ENCODE results near the gene SH3BP1.

The SH3BP1 gene

DNA sequence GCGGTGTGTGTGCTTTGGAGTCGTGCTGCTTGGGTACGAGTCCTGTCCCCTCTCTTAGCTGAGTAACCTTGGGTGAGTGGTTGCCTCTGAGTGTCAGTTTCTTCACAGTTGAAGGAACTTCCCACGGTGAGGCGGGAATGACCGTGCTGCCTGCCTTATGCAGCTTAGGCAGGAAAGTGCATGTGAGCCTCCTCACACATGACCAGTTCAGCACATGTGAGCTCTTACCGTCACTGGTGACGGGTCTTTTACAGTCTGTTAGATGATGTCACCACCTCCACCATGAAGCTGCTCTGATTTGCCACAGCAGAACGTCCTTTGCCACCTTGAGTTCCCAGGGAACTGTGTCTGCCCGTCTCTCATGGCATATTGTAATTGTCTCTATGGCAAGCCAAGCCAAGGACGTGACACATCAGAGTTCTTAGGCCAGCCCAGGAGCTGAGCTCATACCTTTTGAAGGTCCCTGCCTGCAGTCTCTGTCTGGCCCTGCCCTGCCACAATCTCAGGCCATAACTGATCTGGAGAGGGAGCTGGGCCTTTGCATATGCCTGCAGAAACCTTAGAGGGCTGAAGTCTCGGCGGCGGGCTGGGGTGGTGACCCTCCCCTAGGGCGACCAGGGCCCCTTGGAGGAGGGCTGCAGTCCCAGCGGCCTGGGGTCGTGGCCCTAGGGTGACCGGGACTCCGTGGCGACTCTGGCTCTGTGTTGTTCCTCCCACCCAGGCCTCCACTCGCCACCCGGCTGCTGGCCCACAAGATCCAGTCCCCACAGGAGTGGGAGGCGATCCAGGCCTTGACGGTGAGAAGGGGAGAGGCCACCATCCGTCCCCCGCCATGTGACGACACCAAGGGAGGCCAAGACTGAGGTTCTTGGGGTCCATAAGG, 23.0 kb upstream of the SH3BP1 start:
- Histone ChIP-seq H3K27me3 (replicated peaks in 2 of 5; ENCODE audit: control insufficient read depth in 4 of 5, insufficient read depth in 5 of 5, low read length in 4 of 5) (no peaks in the 10 kb centered on the region), H3K4me3 (ENCODE audit: control insufficient read depth in 1 of 7, extremely low read depth in 1 of 7, insufficient read depth in 4 of 7, low read depth in 2 of 7, low read length in 6 of 7) (no peak overlapping the region), H3K9me3 (ENCODE audit: control extremely low read depth in 1 of 5, control insufficient read depth in 4 of 5, insufficient read depth in 2 of 5, low read depth in 1 of 5, low read length in 4 of 5) (no peaks in the 10 kb centered on the region), H3K4me1 (ENCODE audit: control extremely low read depth in 1 of 4, control insufficient read depth in 4 of 4, insufficient read depth in 4 of 4, low read length in 3 of 4) (peaks cover 0 to 9% (median 2%) of the 10 kb centered on the region in 4 experiments), H3K36me3 (ENCODE audit: control insufficient read depth in 4 of 4, insufficient read depth in 4 of 4, low read length in 3 of 4) (peaks cover 0 to 58% (median 41%) of the 10 kb centered on the region in 4 experiments), H3K27ac (ENCODE audit: insufficient read depth in 1 of 2, low read depth in 1 of 2, low read length in 2 of 2, poor library complexity in 1 of 2, severe bottlenecking in 2 of 2) (no peak overlapping the region)
- ChIA-PET CTCF (interaction anchor here (1.3 to 31.2 kb wide), 3 partner anchors 8 to 26 kb away, joined by 3 to 622 read pairs (median 68); partner anchors contain the start of genes GGA1 and SH3BP1), POLR2A (interaction anchor here (0.8 kb wide), 1 partner anchor 8 kb away, joined by 3 read pairs; the partner anchor contains the start of gene GGA1)
- 93% methylated on average over 25 of the region's 27 CpGs for WGBS (ENCODE audit: insufficient coverage)
- DNase-seq, result no peak

DNA sequence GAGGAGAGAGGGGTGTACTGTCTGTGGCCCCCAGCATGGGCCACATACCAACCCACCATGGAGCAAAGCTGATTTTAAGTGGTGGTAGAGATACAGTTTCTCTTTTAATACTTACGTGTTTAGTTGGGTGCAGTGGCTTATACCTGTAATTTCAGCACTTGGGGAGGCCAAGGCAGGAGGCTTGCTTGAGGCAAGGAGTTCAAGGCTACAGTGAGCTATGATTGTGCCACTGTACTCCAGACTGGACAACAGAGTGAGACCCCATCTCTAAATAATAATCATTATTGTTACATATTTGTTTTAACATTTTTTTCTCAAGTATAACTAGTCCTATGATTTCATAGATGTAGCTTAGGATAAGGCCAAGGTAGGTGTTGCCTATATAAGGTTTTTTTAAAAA, 22.0 kb upstream of the SH3BP1 start:
- H3K9me3 ChIP-seq (ENCODE audit: control extremely low read depth in 1 of 5, control insufficient read depth in 4 of 5, insufficient read depth in 2 of 5, low read depth in 1 of 5, low read length in 4 of 5), result no peaks in the 10 kb centered on the region
- CTCF ChIA-PET, result interaction anchor here (0.9 to 31.2 kb wide), 4 partner anchors 9 to 43 kb away, joined by 3 to 622 read pairs (median 36); partner anchors contain the start of genes GGA1 and SH3BP1
- WGBS (ENCODE audit: insufficient coverage), result no CpG with 5 or more reads among the region's 1 CpG
- H3K27me3 ChIP-seq (replicated peaks in 2 of 5; ENCODE audit: control insufficient read depth in 4 of 5, insufficient read depth in 5 of 5, low read length in 4 of 5), result no peaks in the 10 kb centered on the region
- H3K4me1 ChIP-seq (ENCODE audit: control extremely low read depth in 1 of 4, control insufficient read depth in 4 of 4, insufficient read depth in 4 of 4, low read length in 3 of 4), result peaks cover 0 to 9% (median 2%) of the 10 kb centered on the region in 4 experiments
- H3K4me3 ChIP-seq (ENCODE audit: control insufficient read depth in 1 of 7, extremely low read depth in 1 of 7, insufficient read depth in 4 of 7, low read depth in 2 of 7, low read length in 6 of 7), result no peak overlapping the region
- H3K36me3 ChIP-seq (ENCODE audit: control insufficient read depth in 4 of 4, insufficient read depth in 4 of 4, low read length in 3 of 4), result peaks cover 0 to 61% (median 44%) of the 10 kb centered on the region in 4 experiments
- DNase-seq, result no peak
- POLR2A ChIA-PET, result interaction anchor here (0.6 to 1.2 kb wide), 3 partner anchors 9 to 258 kb away, joined by 3 to 4 read pairs (median 3); partner anchors contain the start of genes GGA1 and SH3BP1
- H3K27ac ChIP-seq (ENCODE audit: insufficient read depth in 1 of 2, low read depth in 1 of 2, low read length in 2 of 2, poor library complexity in 1 of 2, severe bottlenecking in 2 of 2), result no peak overlapping the region

DNA sequence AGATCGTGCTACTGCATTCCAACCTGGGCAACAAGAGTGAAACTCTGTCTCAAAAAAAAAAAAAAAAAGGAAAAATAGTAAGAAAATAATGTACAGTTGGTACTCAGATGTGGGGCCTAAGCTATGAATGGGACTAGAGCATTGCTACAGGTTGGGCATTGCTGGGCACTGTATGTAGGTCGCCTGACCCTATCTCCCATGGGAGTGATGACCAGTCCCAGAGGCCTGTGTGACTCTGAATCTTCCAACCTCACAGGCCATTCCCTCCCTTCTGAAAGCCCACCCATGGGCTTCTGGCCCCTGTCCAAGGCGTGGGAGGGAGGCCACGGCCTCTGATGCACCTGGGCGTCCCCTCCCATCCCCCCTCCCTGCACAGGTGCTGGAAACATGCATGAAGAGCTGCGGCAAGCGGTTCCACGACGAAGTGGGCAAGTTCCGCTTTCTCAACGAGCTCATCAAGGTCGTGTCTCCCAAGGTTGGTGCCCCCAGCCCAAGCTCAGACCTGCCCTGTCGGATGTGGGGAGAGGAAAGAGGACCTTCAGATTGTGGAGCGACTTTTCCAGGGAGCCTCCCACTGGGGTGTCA, 21.3 kb upstream of the SH3BP1 start:
- CTCF ChIA-PET, result interaction anchor here (0.9 to 31.2 kb wide), 5 partner anchors 10 to 62 kb away, joined by 3 to 622 read pairs (median 3); partner anchors contain the start of genes GGA1 and SH3BP1
- Histone ChIP-seq H3K27ac (ENCODE audit: insufficient read depth in 1 of 2, low read depth in 1 of 2, low read length in 2 of 2, poor library complexity in 1 of 2, severe bottlenecking in 2 of 2) (no peak overlapping the region), H3K4me3 (ENCODE audit: control insufficient read depth in 1 of 7, extremely low read depth in 1 of 7, insufficient read depth in 4 of 7, low read depth in 2 of 7, low read length in 6 of 7) (no peak overlapping the region), H3K9me3 (ENCODE audit: control extremely low read depth in 1 of 5, control insufficient read depth in 4 of 5, insufficient read depth in 2 of 5, low read depth in 1 of 5, low read length in 4 of 5) (no peaks in the 10 kb centered on the region), H3K27me3 (replicated peaks in 2 of 5; ENCODE audit: control insufficient read depth in 4 of 5, insufficient read depth in 5 of 5, low read length in 4 of 5) (no peaks in the 10 kb centered on the region), H3K36me3 (ENCODE audit: control insufficient read depth in 4 of 4, insufficient read depth in 4 of 4, low read length in 3 of 4) (peaks cover 0 to 64% (median 48%) of the 10 kb centered on the region in 4 experiments), H3K4me1 (ENCODE audit: control extremely low read depth in 1 of 4, control insufficient read depth in 4 of 4, insufficient read depth in 4 of 4, low read length in 3 of 4) (peaks cover 0 to 5% (median 2%) of the 10 kb centered on the region in 4 experiments)
- POLR2A ChIA-PET, result interaction anchor here (0.6 to 1.2 kb wide), 2 partner anchors 21 to 257 kb away, joined by 3 to 4 read pairs; partner anchors contain the start of gene SH3BP1
- DNase-seq, result no peak
- 94% methylated on average over 10 of the region's 14 CpGs for WGBS (ENCODE audit: insufficient coverage)

DNA sequence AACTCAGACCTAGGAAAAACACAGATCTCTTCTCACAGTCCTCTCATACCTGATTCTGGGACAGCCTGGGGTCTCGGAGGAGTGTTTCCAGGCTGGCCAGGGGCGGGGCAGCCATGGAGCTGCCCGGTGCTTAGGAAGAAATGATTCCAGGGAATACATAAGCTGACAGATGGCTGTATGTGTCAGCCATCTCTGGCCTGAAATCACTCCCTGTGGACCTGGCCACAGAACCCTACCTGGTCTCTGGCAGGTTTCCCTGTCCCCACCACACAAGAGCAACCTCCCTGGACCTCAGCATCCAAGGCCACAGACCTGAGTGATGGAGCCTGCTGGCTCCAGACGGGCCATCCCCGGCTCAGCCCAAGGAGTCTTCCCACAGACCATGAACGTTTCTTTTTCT, 20.8 kb upstream of the SH3BP1 start:
- POLR2A ChIA-PET, result no interaction called here
- no peak overlapping the region for H3K4me3 ChIP-seq (ENCODE audit: control insufficient read depth in 1 of 7, extremely low read depth in 1 of 7, insufficient read depth in 4 of 7, low read depth in 2 of 7, low read length in 6 of 7)
- CTCF ChIA-PET, result interaction anchor here (1.4 to 31.2 kb wide), 3 partner anchors 10 to 61 kb away, joined by 3 to 622 read pairs (median 68); partner anchors contain the start of genes GGA1 and SH3BP1

DNA sequence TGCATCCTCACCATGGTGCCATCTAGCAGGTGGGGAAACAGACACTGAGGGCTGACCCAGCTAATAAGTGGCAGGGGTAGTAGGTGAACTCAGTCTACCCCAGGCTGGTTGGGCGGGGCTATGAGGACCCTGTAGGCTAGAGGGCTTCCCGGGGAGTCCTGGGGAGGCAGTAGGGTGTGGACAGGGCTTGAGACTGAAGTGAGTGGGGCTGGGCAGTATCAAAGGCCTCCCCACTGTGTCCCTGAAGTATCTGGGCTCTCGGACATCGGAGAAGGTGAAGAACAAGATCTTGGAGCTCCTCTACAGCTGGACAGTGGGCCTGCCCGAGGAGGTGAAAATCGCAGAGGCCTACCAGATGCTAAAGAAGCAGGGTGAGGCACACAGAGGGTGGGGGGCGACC, 19.5 kb upstream of the SH3BP1 start:
- H3K36me3 ChIP-seq (ENCODE audit: control insufficient read depth in 4 of 4, insufficient read depth in 4 of 4, low read length in 3 of 4), result peaks cover 0 to 69% (median 46%) of the 10 kb centered on the region in 4 experiments
- no peak overlapping the region for H3K4me3 ChIP-seq (ENCODE audit: control insufficient read depth in 1 of 7, extremely low read depth in 1 of 7, insufficient read depth in 4 of 7, low read depth in 2 of 7, low read length in 6 of 7)
- no peak for DNase-seq
- no peak overlapping the region for H3K27ac ChIP-seq (ENCODE audit: insufficient read depth in 1 of 2, low read depth in 1 of 2, low read length in 2 of 2, poor library complexity in 1 of 2, severe bottlenecking in 2 of 2)
- ChIA-PET CTCF (interaction anchor here (0.6 to 31.2 kb wide), 4 partner anchors 11 to 237 kb away, joined by 3 to 622 read pairs (median 36); partner anchors contain the start of genes GGA1 and SH3BP1), POLR2A (interaction anchor here (1.0 kb wide), 1 partner anchor 14 kb away, joined by 4 read pairs; no protein-coding TSS in a partner anchor)
- H3K27me3 ChIP-seq (replicated peaks in 2 of 5; ENCODE audit: control insufficient read depth in 4 of 5, insufficient read depth in 5 of 5, low read length in 4 of 5), result no peaks in the 10 kb centered on the region
- no peaks in the 10 kb centered on the region for H3K9me3 ChIP-seq (ENCODE audit: control extremely low read depth in 1 of 5, control insufficient read depth in 4 of 5, insufficient read depth in 2 of 5, low read depth in 1 of 5, low read length in 4 of 5)
- peaks cover 0 to 8% (median 7%) of the 10 kb centered on the region in 4 experiments for H3K4me1 ChIP-seq (ENCODE audit: control extremely low read depth in 1 of 4, control insufficient read depth in 4 of 4, insufficient read depth in 4 of 4, low read length in 3 of 4)
- 96% methylated on average over 6 of the region's 7 CpGs for WGBS (ENCODE audit: insufficient coverage)

More for the DNA sequence above, 20.8 kb upstream of the SH3BP1 start:
- Histone ChIP-seq H3K9me3 (ENCODE audit: control extremely low read depth in 1 of 5, control insufficient read depth in 4 of 5, insufficient read depth in 2 of 5, low read depth in 1 of 5, low read length in 4 of 5) (no peaks in the 10 kb centered on the region), H3K27me3 (replicated peaks in 2 of 5; ENCODE audit: control insufficient read depth in 4 of 5, insufficient read depth in 5 of 5, low read length in 4 of 5) (no peaks in the 10 kb centered on the region), H3K36me3 (ENCODE audit: control insufficient read depth in 4 of 4, insufficient read depth in 4 of 4, low read length in 3 of 4) (peaks cover 0 to 67% (median 49%) of the 10 kb centered on the region in 4 experiments), H3K27ac (ENCODE audit: insufficient read depth in 1 of 2, low read depth in 1 of 2, low read length in 2 of 2, poor library complexity in 1 of 2, severe bottlenecking in 2 of 2) (no peak overlapping the region), H3K4me1 (ENCODE audit: control extremely low read depth in 1 of 4, control insufficient read depth in 4 of 4, insufficient read depth in 4 of 4, low read length in 3 of 4) (peaks cover 0 to 4% (median 2%) of the 10 kb centered on the region in 4 experiments)
- no peak for DNase-seq
- 100% methylated on average over 6 of the region's 6 CpGs for WGBS (ENCODE audit: insufficient coverage)

DNA sequence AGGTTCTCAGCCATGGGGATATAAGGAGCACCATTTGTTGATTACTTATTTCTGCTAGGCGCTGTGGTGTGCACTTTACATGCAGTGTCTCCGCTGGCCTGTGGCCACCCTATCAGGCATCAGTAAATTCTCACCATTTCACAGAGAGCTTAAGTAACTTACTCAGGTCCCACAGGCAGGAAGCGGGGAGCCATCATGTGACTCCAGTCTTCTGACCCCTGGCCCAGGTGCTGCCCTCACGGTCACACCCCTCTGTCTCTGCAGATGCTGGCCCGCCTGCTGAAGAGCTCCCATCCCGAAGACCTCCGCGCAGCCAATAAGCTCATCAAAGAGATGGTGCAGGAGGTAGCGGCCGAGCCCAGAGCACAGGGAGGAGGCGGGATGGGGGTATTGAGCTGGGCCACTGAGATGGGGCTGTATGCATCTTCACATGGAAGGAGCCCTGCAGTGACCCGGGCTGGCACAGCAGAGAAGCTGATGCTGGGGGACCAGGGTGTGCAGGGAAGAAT, 18.1 kb upstream of the SH3BP1 start:
- H3K36me3 ChIP-seq (ENCODE audit: control insufficient read depth in 4 of 4, insufficient read depth in 4 of 4, low read length in 3 of 4), result peaks cover 0 to 72% (median 50%) of the 10 kb centered on the region in 4 experiments
- ChIA-PET POLR2A (no interaction called here), CTCF (interaction anchor here (0.9 to 31.2 kb wide), 4 partner anchors 9 to 37 kb away, joined by 3 to 622 read pairs (median 36); partner anchors contain the start of genes GGA1, PDXP and SH3BP1)
- H3K27ac ChIP-seq (ENCODE audit: insufficient read depth in 1 of 2, low read depth in 1 of 2, low read length in 2 of 2, poor library complexity in 1 of 2, severe bottlenecking in 2 of 2), result no peak overlapping the region
- no peaks in the 10 kb centered on the region for H3K9me3 ChIP-seq (ENCODE audit: control extremely low read depth in 1 of 5, control insufficient read depth in 4 of 5, insufficient read depth in 2 of 5, low read depth in 1 of 5, low read length in 4 of 5)
- H3K4me3 ChIP-seq (ENCODE audit: control insufficient read depth in 1 of 7, extremely low read depth in 1 of 7, insufficient read depth in 4 of 7, low read depth in 2 of 7, low read length in 6 of 7), result no peak overlapping the region
- no peaks in the 10 kb centered on the region for H3K27me3 ChIP-seq (replicated peaks in 2 of 5; ENCODE audit: control insufficient read depth in 4 of 5, insufficient read depth in 5 of 5, low read length in 4 of 5)
- no peak for DNase-seq
- peaks cover 0 to 22% (median 14%) of the 10 kb centered on the region in 4 experiments for H3K4me1 ChIP-seq (ENCODE audit: control extremely low read depth in 1 of 4, control insufficient read depth in 4 of 4, insufficient read depth in 4 of 4, low read length in 3 of 4)
- WGBS (ENCODE audit: insufficient coverage), result 98% methylated on average over 5 of the region's 12 CpGs

All from common myeloid progenitor, CD34-positive (primary cell).